PFSK-1 (cell line): Measurements from ENCODE around the gene GIPC1.

Experiments
- POLR2AphosphoS5 ChIP-seq: IDR thresholded peaks from 2 replicates; pipeline ENCODE4 v1.6.1; 2012; ENCODE audit warnings: low read depth, mild to moderate bottlenecking, control low read depth, low read length, moderate library complexity
- SIN3A ChIP-seq: IDR thresholded peaks from 2 replicates; pipeline ENCODE4 v1.6.1; 2012; ENCODE audit warnings: mild to moderate bottlenecking, low read length, moderate library complexity, borderline replicate concordance; ENCODE audit not compliant: insufficient read depth

- no peak for TF ChIP-seq POLR2AphosphoS5
- TF ChIP-seq SIN3A = no peak
Measured at GRCh38 chr19:14492756-14493337, 3.1 kb downstream of the GIPC1 start.
